K562 (cell line): Measurements from ENCODE around the gene DDIT3. TPM values are rescaled to one million over a fixed set of nuclear protein-coding genes. Genes with fewer than 3 reads are reported as not detected.

Experiments
- ATAC-seq: fragments of 200-7000 bp; cut with Tn5 transposase; 3 replicates; pipeline ENCODE4 v1.9.1; 2020; ENCODE audit warnings: moderate library complexity
- BruUV-seq: library from RNA; stranded (reverse); fragments of 400-500 nt; replicated peaks from 2 replicates; lab custom pipeline; 2021; lab: Mats Ljungman, UMichigan
- CTCF ChIA-PET: fragments of 300-600 bp; formaldehyde crosslinking; extraction: SDS; loops from one replicate; lab custom pipeline; 2021; ENCODE audit warnings: low intra/inter-chr PET ratio; lab: Yijun Ruan, JAX
- POLR2A ChIA-PET: fragments of 300-600, 350-650 bp; sonication (Branson Sonifier 250); formaldehyde crosslinking; extraction: SDS; loops from one replicate; lab custom pipeline; 2021; ENCODE audit warnings: antibody characterized with exemption, inconsistent platforms; lab: Yijun Ruan, JAX
- DNase-seq, 4 experiments: peaks; one replicate each; pipeline versions ENCODE4 v3.0.0 to v3.0.0-alpha.2; 2011 to 2018; ENCODE audit warnings: low spot score in 3 of 4, mixed read lengths in 3 of 4; ENCODE audit errors: extremely low read depth in 1 of 4
- FAIRE-seq: peaks from 2 replicates; lab custom pipeline; 2011; peaks lifted over from hg19 to GRCh38; lab: Jason Lieb, UNC
- H2AFZ ChIP-seq: 2 replicates; pipeline ENCODE4 v1.6.0; 2011; ENCODE audit warnings: low read depth, low read length, control low read depth, inconsistent platforms
- H3K27ac ChIP-seq: fragments of 200-600 bp; 3 replicates; pipeline ENCODE4 v1.8.0; 2011; ENCODE audit warnings: low read depth, mild to moderate bottlenecking, control low read depth, inconsistent platforms, low read length, moderate library complexity, mixed read lengths; ENCODE audit errors: extremely low read depth
- H3K27me3 ChIP-seq, 2 experiments: fragments of 300-600 bp in 1 of 2; 2 replicates in 1 of 2; 3 replicates in 1 of 2; pipeline versions ENCODE4 v1.6.0 to v1.8.0; 2011; ENCODE audit warnings: inconsistent platforms in 2 of 2, low read length in 2 of 2, mild to moderate bottlenecking in 1 of 2, mixed read lengths in 1 of 2, moderate library complexity in 1 of 2; ENCODE audit not compliant: control insufficient read depth in 2 of 2, insufficient read depth in 2 of 2
- H3K36me3 ChIP-seq: fragments of 300-600 bp; 3 replicates; pipeline ENCODE4 v1.8.0; 2011; ENCODE audit warnings: mild to moderate bottlenecking, low read length, inconsistent platforms; ENCODE audit not compliant: control insufficient read depth, insufficient read depth
- H3K4me1 ChIP-seq, 2 experiments: fragments of 200-600 bp in 1 of 2; replicated peaks in 1 of 2; 2 replicates in 1 of 2; 3 replicates in 1 of 2; pipeline versions ENCODE4 v1.5.1 to v1.8.0; 2011; ENCODE audit warnings: inconsistent platforms in 2 of 2, low read length in 2 of 2, mild to moderate bottlenecking in 1 of 2, mixed read lengths in 1 of 2, moderate library complexity in 1 of 2; ENCODE audit not compliant: control insufficient read depth in 2 of 2, insufficient read depth in 2 of 2
- H3K4me2 ChIP-seq: 2 replicates; pipeline ENCODE4 v1.6.1; 2011; ENCODE audit warnings: low read length, control low read depth, inconsistent platforms, mixed read lengths; ENCODE audit not compliant: insufficient read depth
- H3K4me3 ChIP-seq: fragments of 200-600 bp; sonication (generic), shearing (Covaris generic); 2 replicates; pipeline ENCODE4 v1.5.1; 2016; ENCODE audit warnings: control low read depth, inconsistent platforms
- H3K79me2 ChIP-seq: fragments of 200-600 bp; 3 replicates; pipeline ENCODE4 v1.8.0; 2011; ENCODE audit warnings: low read length, inconsistent platforms; ENCODE audit not compliant: control insufficient read depth, insufficient read depth
- H3K9ac ChIP-seq, 2 experiments: 2 replicates each; pipeline versions ENCODE4 v1.6.0 to v1.6.1; 2011; ENCODE audit warnings: low read depth in 2 of 2, low read length in 2 of 2, control low read depth in 1 of 2, inconsistent platforms in 1 of 2, mild to moderate bottlenecking in 1 of 2, mixed read lengths in 1 of 2; ENCODE audit not compliant: insufficient read depth in 1 of 2
- H3K9me1 ChIP-seq: one replicate; pipeline ENCODE4 v1.6.0; 2011; ENCODE audit warnings: inconsistent platforms, mild to moderate bottlenecking, low read length, moderate library complexity; ENCODE audit not compliant: control insufficient read depth, insufficient read depth
- H3K9me3 ChIP-seq: replicated peaks from 2 replicates; pipeline ENCODE4 v1.5.1; 2011; ENCODE audit warnings: low read depth, low read length, inconsistent platforms; ENCODE audit not compliant: control insufficient read depth, insufficient read depth
- H4K20me1 ChIP-seq: replicated peaks from 2 replicates; pipeline ENCODE4 v1.6.1; 2011; ENCODE audit warnings: low read length, inconsistent platforms, mixed read lengths; ENCODE audit not compliant: control insufficient read depth, insufficient read depth
- KDM5B ChIP-seq: fragments of 200-600 bp; sonication (generic); IDR thresholded peaks from 2 replicates; pipeline ENCODE4 v1.6.1; 2012; ENCODE audit warnings: low read depth, mild to moderate bottlenecking, moderate library complexity, low read length, control low read depth, inconsistent platforms; ENCODE audit not compliant: insufficient replicate concordance
- MYC ChIP-seq, 2 experiments: fragments of 250-450 bp in 1 of 2; sonication (Bioruptor Pico) in 1 of 2; IDR thresholded peaks; 2 replicates each; pipeline versions ENCODE4 v1.5.1 to v1.6.1; 2012 to 2021; ENCODE audit warnings: low read depth in 2 of 2, borderline replicate concordance in 1 of 2, improper control_type of control experiment in 1 of 2, low read length in 1 of 2, mild to moderate bottlenecking in 1 of 2, moderate library complexity in 1 of 2
- POLR2AphosphoS2 ChIP-seq: IDR thresholded peaks from 2 replicates; pipeline ENCODE4 v1.6.1; 2012; ENCODE audit warnings: low read length, improper control_type of control experiment
- SMARCA5 ChIP-seq: fragments of 450-650 bp; IDR thresholded peaks from 2 replicates; pipeline ENCODE4 v1.6.1; 2016
- U2AF2 ChIP-seq: fragments of 200-400 bp; formaldehyde crosslinking; optimal IDR thresholded peaks from 2 replicates; pipeline ENCODE3; 2017; ENCODE audit warnings: low read depth, mild to moderate bottlenecking, low read length
- in situ Hi-C: fragments of 300-500 bp; cut with MboI; formaldehyde crosslinking; loops from 4 replicates; pipeline ENCODE4 v1.15.0; 2018; ENCODE audit warnings: inconsistent platforms, mixed read lengths
- intact Hi-C: fragments of 100-400 bp; cut with micrococcal nuclease; formaldehyde crosslinking; loops from 2 replicates; pipeline ENCODE4 v1.14.2; 2022
- polyA plus RNA-seq, 8 experiments: library from polyadenylated mRNA; depleted of rRNA in 4 of 8; stranded (reverse) in 5 of 8; unstranded in 3 of 8; fragments of >200 nt; fragmentation: Nextera tagmentation in 2 of 8; fragmentation: Illumina TruSeq in 1 of 8; extraction: Ambion mirVana in 2 of 8; extraction: Trizol in 1 of 8; gene quantifications; 2 replicates each; pipeline versions ENCODE4 v1.2.1 to v1.2.3, GENCODE V29; 2011 to 2014; ENCODE audit warnings: inconsistent platforms in 1 of 8, missing spikeins in 1 of 8
- total RNA-seq, 7 experiments: library from RNA; depleted of rRNA in 6 of 7; stranded (reverse); fragments of >200 nt in 6 of 7; fragmentation: Illumina TruSeq in 2 of 7; extraction: Trizol in 2 of 7; gene quantifications; 2 replicates each; pipeline versions ENCODE4 v1.2.1 to v1.2.3, GENCODE V29; 2011 to 2021; ENCODE audit warnings: low replicate concordance in 1 of 7
- TF ChIP-seq, protein P1 (sequence below): fragments of 250-450 bp; sonication (Bioruptor Pico); IDR thresholded peaks from 2 replicates; pipeline ENCODE4 v1.5.0; 2022; ENCODE audit warnings: mild to moderate bottlenecking

DDIT3 gene
- total and polyA plus RNA-seq, 9 of the 15 experiments (the other 6 are each of a cell fraction or from before 2014, with no cell fraction given), result 59.1 to 272 (median 89.9) TPM

DNA sequence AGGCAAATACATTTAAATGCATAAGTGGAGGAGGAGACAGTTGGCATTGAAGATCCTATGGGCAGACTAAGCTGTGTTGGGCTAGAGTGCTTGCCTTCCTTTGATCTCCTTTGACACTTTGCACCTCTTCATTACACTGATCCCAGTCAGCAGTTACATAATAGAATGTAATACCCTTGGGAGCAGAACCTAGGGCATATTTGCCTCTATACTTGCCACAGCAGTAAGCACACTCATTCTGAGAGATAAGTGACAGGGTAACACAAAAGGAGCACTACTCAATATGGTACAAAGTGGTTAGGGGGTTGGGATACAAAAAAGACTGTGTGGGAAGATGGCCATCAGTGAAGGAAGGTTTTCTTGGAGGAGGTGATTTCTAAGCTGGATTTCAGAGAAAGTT is 23.5 kb downstream of the DDIT3 start:
- peak; percentile 12 for ATAC-seq
- CTCF ChIA-PET, result no interaction called here
- Histone ChIP-seq H3K4me3 (no peak overlapping the region), H2AFZ (no peak overlapping the region), H3K27ac (no peak overlapping the region), H3K4me1 (no peaks in the 10 kb centered on the region), H4K20me1 (0 out of 2 replicates have a peak, but pooled peaks cover 6% of the 10 kb centered on the region), H3K79me2 (peaks cover 9% of the 10 kb centered on the region; the same call in 1 of the 3 replicates), H3K9me3 (0 out of 2 replicates have a peak, but pooled peaks cover 3% of the 10 kb centered on the region), H3K36me3 (peaks cover 68% of the 10 kb centered on the region), H3K9ac (no peak overlapping the region), H3K27me3 (no peaks in the 10 kb centered on the region), H3K9me1 (peaks cover 6% of the 10 kb centered on the region), H3K4me2 (no peak overlapping the region)
- intact Hi-C loops (no loop called here), in situ Hi-C loops (no loop called here)
- POLR2A ChIA-PET, result interaction anchor here (0.6 to 1.8 kb wide), 11 partner anchors 8 to 270 kb away, joined by 3 to 9 read pairs (median 4); partner anchors contain the start of gene DDIT3
- DNase-seq, result no peak
- TF ChIP-seq MYC (IDR thresholded peaks at IDR 0.05; ENCODE audit: low read depth, low read length), result no peak
- no peak for TF ChIP-seq MYC (CRISPR knock-in tag; IDR thresholded peaks at IDR 0.05; ENCODE audit: borderline replicate concordance, low read depth)
- no peak for TF ChIP-seq SMARCA5
- peak; percentile 67; the same call in 1 of the 2 replicates for TF ChIP-seq POLR2AphosphoS2
- TF ChIP-seq, protein P1, sequence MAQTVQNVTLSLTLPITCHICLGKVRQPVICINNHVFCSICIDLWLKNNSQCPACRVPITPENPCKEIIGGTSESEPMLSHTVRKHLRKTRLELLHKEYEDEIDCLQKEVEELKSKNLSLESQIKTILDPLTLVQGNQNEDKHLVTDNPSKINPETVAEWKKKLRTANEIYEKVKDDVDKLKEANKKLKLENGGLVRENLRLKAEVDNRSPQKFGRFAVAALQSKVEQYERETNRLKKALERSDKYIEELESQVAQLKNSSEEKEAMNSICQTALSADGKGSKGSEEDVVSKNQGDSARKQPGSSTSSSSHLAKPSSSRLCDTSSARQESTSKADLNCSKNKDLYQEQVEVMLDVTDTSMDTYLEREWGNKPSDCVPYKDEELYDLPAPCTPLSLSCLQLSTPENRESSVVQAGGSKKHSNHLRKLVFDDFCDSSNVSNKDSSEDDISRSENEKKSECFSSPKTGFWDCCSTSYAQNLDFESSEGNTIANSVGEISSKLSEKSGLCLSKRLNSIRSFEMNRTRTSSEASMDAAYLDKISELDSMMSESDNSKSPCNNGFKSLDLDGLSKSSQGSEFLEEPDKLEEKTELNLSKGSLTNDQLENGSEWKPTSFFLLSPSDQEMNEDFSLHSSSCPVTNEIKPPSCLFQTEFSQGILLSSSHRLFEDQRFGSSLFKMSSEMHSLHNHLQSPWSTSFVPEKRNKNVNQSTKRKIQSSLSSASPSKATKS (CRISPR knock-in tag), result peak; percentile 4; the same call in 1 of the 2 replicates
- no peak for TF ChIP-seq U2AF2
- no peak for TF ChIP-seq KDM5B
- FAIRE-seq, result no peak
- no TSS peak for BruUV-seq
